Calu3 (cell line): ENCODE results near the gene COX7A1. TPM values are rescaled to one million over a fixed set of nuclear protein-coding genes. Genes with fewer than 3 reads are reported as not detected.

Experiments
- total RNA-seq: library from RNA; stranded (reverse); gene quantifications from 2 replicates; pipeline ENCODE4 v1.2.3, GENCODE V29; 2022

COX7A1 gene
- total RNA-seq, 1 experiment from 2014 or later: not detected

Other genes starting within 250 kb of the COX7A1 start
- not detected in 2 replicates for gene HCST, start 249.9 kb downstream of the COX7A1 start, total RNA-seq
- gene TYROBP, start 244.2 kb downstream of the COX7A1 start, total RNA-seq: not detected in 2 replicates
- 15.2 and 18.5 TPM in 2 replicates for gene LRFN3, start 216.1 kb downstream of the COX7A1 start, total RNA-seq
- gene SDHAF1, start 157.3 kb downstream of the COX7A1 start, total RNA-seq: 16.9 and 17.1 TPM in 2 replicates
- gene SYNE4, start 143.6 kb downstream of the COX7A1 start, total RNA-seq: 19.7 and 23.5 TPM in 2 replicates
- 52.6 and 56.7 TPM in 2 replicates for gene ALKBH6, start 138.2 kb downstream of the COX7A1 start, total RNA-seq
- gene CLIP3, start 119.6 kb downstream of the COX7A1 start, total RNA-seq: 3.1 and 3.5 TPM in 2 replicates
- 3.2 and 3.3 TPM in 2 replicates for gene THAP8, start 98.2 kb downstream of the COX7A1 start, total RNA-seq
- 25.5 and 29.6 TPM in 2 replicates for gene WDR62, start 97.5 kb downstream of the COX7A1 start, total RNA-seq
- not detected in 2 replicates for gene OVOL3, start 41.3 kb downstream of the COX7A1 start, total RNA-seq
- 91.6 and 92.2 TPM in 2 replicates for gene POLR2I, start 37.6 kb downstream of the COX7A1 start, total RNA-seq
- 204 and 210 TPM in 2 replicates for gene TBCB, start 37.0 kb downstream of the COX7A1 start, total RNA-seq
- gene CAPNS1, start 12.4 kb downstream of the COX7A1 start, total RNA-seq: 823 and 894 TPM in 2 replicates
- gene ZNF565, start 62.2 kb upstream of the COX7A1 start, total RNA-seq: 6.3 and 6.7 TPM in 2 replicates
- 112 and 123 TPM in 2 replicates for gene ZNF146, start 62.7 kb upstream of the COX7A1 start, total RNA-seq
- gene ZFP14, start 226.8 kb upstream of the COX7A1 start, total RNA-seq: 4.6 and 4.8 TPM in 2 replicates